Breast epithelium (tissue), 4 donors: Measurements from ENCODE around the gene TMEM123. TPM values are rescaled to one million over a fixed set of nuclear protein-coding genes. Genes with fewer than 3 reads are reported as not detected.

ENCODE experiments used
- DNase-seq, 2 donors: peaks; one replicate each; pipeline ENCODE4 v3.0.0-alpha.2; 2019; ENCODE audit warnings: low spot score in 2 of 2
- H3K27ac ChIP-seq, 2 donors: fragments of 200-600 bp; sonication (generic) in 1 of 2; one replicate each; pipeline ENCODE4 v1.5.1; 2016 to 2019; ENCODE audit warnings: mild to moderate bottlenecking in 1 of 2
- H3K27me3 ChIP-seq, 2 donors: fragments of 200-600 bp; sonication (generic) in 1 of 2; one replicate each; pipeline versions ENCODE4 v1.5.1 to v1.6.0; 2017 to 2019; ENCODE audit warnings: control low read depth in 1 of 2, mild to moderate bottlenecking in 1 of 2
- H3K36me3 ChIP-seq: fragments of 200-600 bp; one replicate; pipeline ENCODE4 v1.5.1; 2019
- H3K4me1 ChIP-seq, 2 donors: fragments of 200-600 bp; sonication (generic); one replicate each; pipeline ENCODE4 v1.5.1; 2016 to 2019; ENCODE audit warnings: control low read depth in 1 of 2
- H3K4me3 ChIP-seq, 3 donors: fragments of 200-600 bp; sonication (generic); 1 replicate in 2 of 3; 2 replicates in 1 of 3; pipeline ENCODE4 v1.5.1; 2016 to 2019; ENCODE audit warnings: mild to moderate bottlenecking in 3 of 3, moderate library complexity in 2 of 3
- H3K9me3 ChIP-seq, 2 donors: fragments of 200-600 bp; sonication (generic) in 1 of 2; one replicate each; pipeline ENCODE4 v1.5.1; 2016 to 2019; ENCODE audit warnings: control low read depth in 1 of 2
- POLR2A ChIP-seq: fragments of 450-650 bp; IDR thresholded peaks from one replicate; pipeline ENCODE4 v1.6.1; 2016; ENCODE audit warnings: antibody characterized with exemption, mild to moderate bottlenecking, moderate library complexity
- POLR2AphosphoS5 ChIP-seq, 3 donors: sonication (generic); formaldehyde crosslinking; IDR thresholded peaks; one replicate each; pipeline ENCODE4 v1.6.1; 2017; ENCODE audit warnings: antibody characterized with exemption in 3 of 3
- intact Hi-C: fragments of 100-400 bp; cut with DNase I; formaldehyde crosslinking; loops from one replicate; pipeline ENCODE4 v1.15.1; 2023; ENCODE audit warnings: low total_unique reads
- total RNA-seq, 3 donors: library from RNA; depleted of rRNA; stranded (reverse); fragments of >200 nt; gene quantifications; one replicate each; pipeline ENCODE4 v1.1.0, GENCODE V29; 2016
- TF ChIP-seq, protein P1 (sequence below), 3 donors: fragments of 450-650 bp; IDR thresholded peaks; one replicate each; pipeline ENCODE4 v1.5.1; 2016 to 2017; ENCODE audit warnings: antibody characterized with exemption in 3 of 3, mild to moderate bottlenecking in 3 of 3, moderate library complexity in 3 of 3

TMEM123 gene
- total RNA-seq, 3 donors from 2014 or later: 74.6 to 307 (median 167) TPM

DNA sequence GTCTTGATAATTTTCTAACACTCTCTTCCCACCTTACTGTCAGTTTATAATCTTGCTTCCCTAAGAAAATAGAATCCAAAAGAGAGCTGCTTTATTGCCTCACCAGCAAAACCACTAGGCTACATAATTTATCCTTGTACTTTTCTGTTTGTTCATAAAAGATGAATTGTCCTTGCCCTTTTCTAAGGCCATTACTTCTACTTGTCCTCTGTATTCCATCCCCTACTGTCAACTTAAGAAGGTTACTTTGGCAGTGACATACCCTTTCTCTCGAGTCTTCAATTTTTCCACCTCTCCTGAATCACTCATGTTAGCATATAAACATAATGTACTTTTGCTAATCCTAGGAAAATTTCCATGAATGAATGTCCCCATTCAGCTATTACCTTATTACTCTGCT lies 87.6 kb downstream of the TMEM123 start:
- Histone ChIP-seq H3K27ac (no peak overlapping the region), H3K4me3 (no peak overlapping the region), H3K9me3 (no peaks in the 10 kb centered on the region), H3K4me1 (no peaks in the 10 kb centered on the region), H3K27me3 (no peaks in the 10 kb centered on the region), H3K36me3 (peaks cover 6% of the 10 kb centered on the region)
- no peak for DNase-seq
- TF ChIP-seq, protein P1, sequence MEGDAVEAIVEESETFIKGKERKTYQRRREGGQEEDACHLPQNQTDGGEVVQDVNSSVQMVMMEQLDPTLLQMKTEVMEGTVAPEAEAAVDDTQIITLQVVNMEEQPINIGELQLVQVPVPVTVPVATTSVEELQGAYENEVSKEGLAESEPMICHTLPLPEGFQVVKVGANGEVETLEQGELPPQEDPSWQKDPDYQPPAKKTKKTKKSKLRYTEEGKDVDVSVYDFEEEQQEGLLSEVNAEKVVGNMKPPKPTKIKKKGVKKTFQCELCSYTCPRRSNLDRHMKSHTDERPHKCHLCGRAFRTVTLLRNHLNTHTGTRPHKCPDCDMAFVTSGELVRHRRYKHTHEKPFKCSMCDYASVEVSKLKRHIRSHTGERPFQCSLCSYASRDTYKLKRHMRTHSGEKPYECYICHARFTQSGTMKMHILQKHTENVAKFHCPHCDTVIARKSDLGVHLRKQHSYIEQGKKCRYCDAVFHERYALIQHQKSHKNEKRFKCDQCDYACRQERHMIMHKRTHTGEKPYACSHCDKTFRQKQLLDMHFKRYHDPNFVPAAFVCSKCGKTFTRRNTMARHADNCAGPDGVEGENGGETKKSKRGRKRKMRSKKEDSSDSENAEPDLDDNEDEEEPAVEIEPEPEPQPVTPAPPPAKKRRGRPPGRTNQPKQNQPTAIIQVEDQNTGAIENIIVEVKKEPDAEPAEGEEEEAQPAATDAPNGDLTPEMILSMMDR (IDR thresholded peaks at IDR 0.05): no peak
- TF ChIP-seq POLR2AphosphoS5 (IDR thresholded peaks at IDR 0.05): no peak
- no peak for TF ChIP-seq POLR2A
- intact Hi-C loops: no loop called here

DNA sequence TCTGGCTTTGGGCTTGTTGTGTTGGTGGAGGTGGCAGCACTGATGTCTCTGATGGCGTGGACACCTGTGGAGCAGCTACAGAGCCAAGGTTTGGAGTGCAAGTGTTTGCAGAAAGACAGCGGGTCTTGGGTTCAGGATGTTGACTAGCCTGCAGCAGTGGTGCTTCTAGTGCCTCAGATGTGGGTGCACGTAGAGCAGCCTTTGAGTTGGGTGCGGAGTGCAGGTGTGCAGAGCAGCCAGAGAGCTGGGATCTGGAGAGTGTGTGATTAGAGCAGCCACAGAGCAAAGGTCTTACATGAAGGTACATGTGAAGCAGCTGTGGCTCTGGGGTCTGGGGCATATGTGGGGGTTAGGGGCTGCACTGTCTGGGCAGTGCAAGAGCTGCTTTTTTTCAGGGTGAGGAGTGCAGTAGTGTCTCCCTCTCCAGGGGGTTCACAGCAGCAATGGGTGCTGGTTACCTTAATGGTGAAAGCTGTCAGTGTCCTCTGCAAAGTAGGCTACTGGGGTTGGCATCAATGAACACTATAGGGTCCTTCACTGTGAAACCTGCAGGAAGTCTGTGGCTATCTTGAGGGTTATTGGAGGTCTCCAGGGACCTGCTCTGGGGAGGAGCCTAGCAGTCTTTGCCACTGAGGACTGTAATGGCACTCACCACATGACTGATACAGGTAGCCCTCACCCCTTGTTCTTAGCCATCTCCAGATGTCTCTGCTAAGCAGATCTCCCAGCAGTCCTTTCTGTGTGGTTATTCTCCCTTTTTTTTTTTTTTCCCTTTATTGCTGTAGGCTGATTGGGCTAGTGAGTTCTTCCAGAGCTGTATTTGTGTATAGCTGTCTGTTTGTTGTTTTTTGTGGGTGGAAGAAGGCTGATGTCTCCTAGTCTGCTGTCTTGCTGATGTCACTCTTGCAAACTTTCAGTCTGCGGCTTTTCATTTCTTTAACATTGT lies 91.2 kb downstream of the TMEM123 start:
- no peak overlapping the region for H3K4me3 ChIP-seq
- no peaks in the 10 kb centered on the region for H3K27me3 ChIP-seq
- intact Hi-C loops: no loop called here
- no peak for DNase-seq
- peaks cover 6% of the 10 kb centered on the region for H3K36me3 ChIP-seq
- TF ChIP-seq, protein P1 (IDR thresholded peaks at IDR 0.05): no peak
- TF ChIP-seq POLR2AphosphoS5 (IDR thresholded peaks at IDR 0.05): no peak
- peaks cover 0 to 11% of the 10 kb centered on the region in 2 donors for H3K9me3 ChIP-seq
- H3K27ac ChIP-seq: no peak overlapping the region
- H3K4me1 ChIP-seq: no peaks in the 10 kb centered on the region

DNA sequence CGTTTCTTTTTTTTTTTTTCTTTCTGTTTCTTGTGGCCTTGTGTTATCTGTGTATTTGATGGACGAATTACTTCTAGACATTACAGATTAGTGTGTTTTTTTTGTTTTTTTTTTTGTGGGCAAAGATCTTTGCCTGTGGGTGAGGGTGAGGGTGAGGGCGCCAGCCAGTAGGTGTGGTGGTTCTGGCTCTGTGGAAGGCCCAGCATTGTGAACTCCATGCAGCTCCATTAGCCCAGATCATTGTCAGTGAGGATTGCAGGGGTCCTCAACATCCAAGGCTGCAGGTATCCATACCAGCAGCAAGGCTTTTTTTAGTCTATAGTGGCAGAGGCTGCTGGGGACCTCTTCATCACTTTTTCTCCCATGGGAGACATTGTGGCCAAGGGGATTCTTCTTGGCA lies 91.9 kb downstream of the TMEM123 start:
- Histone ChIP-seq H3K4me1 (no peaks in the 10 kb centered on the region), H3K27me3 (no peaks in the 10 kb centered on the region), H3K4me3 (no peak overlapping the region), H3K27ac (no peak overlapping the region), H3K9me3 (peaks cover 5 to 11% of the 10 kb centered on the region in 2 donors), H3K36me3 (peaks cover 6% of the 10 kb centered on the region)
- no peak for DNase-seq
- intact Hi-C loops: no loop called here
- TF ChIP-seq, protein P1 (IDR thresholded peaks at IDR 0.05): no peak
- TF ChIP-seq POLR2A: no peak
- no peak for TF ChIP-seq POLR2AphosphoS5 (IDR thresholded peaks at IDR 0.05)

DNA sequence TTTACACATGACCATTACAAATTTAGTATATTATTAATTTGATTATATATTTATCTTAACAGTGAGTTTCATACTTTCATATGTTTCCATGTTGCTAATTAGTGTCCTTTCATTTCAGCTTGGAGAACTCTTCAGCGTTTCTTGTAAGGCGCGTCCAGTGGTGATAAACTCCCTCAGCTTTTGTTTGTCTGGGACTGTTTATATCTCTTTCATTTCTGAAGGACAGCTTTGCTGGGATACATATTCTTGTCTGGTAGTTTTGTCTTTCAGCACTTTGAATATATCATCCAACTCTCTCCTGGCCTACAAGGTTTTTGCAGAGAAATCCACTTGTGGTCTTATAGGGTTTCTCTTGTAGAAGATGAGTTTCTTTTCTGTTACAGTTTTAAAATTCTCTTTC lies 93.2 kb downstream of the TMEM123 start:
- peaks cover 6% of the 10 kb centered on the region for H3K36me3 ChIP-seq
- H3K27ac ChIP-seq: no peak overlapping the region
- H3K27me3 ChIP-seq: no peaks in the 10 kb centered on the region
- no peak overlapping the region for H3K4me3 ChIP-seq
- no peaks in the 10 kb centered on the region for H3K4me1 ChIP-seq
- intact Hi-C loops: no loop called here
- DNase-seq: no peak
- TF ChIP-seq POLR2A: no peak
- TF ChIP-seq, protein P1 (IDR thresholded peaks at IDR 0.05): no peak
- no peak for TF ChIP-seq POLR2AphosphoS5 (IDR thresholded peaks at IDR 0.05)
- H3K9me3 ChIP-seq: peaks cover 5 to 11% of the 10 kb centered on the region in 2 donors

DNA sequence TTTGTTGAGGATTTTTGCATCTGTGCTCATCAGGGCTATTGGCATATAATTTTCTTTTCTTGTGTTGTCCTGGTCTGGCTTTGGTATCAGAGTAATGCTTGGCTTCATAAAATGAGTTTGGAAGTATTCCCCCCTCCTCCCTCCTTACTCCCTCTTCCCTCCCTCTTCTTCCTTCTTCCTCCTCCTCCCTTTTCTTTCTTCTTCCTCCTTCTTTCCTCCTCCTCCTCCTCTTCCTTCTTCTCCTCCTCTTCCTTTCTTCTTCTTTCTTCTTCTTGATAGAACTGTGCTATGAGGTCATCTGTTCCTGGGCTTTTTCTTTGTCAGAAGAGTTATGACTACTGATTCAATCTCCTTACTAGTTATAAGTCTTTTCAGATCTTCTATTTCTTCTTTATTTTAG lies 95.4 kb downstream of the TMEM123 start:
- intact Hi-C loops: no loop called here
- Histone ChIP-seq H3K4me1 (no peaks in the 10 kb centered on the region), H3K27ac (no peak overlapping the region), H3K4me3 (no peak overlapping the region), H3K9me3 (peaks cover 5 to 11% of the 10 kb centered on the region in 2 donors), H3K36me3 (no peaks in the 10 kb centered on the region), H3K27me3 (no peaks in the 10 kb centered on the region)
- DNase-seq: no peak
- TF ChIP-seq, protein P1 (IDR thresholded peaks at IDR 0.05): no peak
- TF ChIP-seq POLR2A (no peak), POLR2AphosphoS5 (IDR thresholded peaks at IDR 0.05) (no peak)
